CD14-positive monocyte (primary cell): ENCODE data around the gene MIA3. TPM values are rescaled to one million over a fixed set of nuclear protein-coding genes. Genes with fewer than 3 reads are reported as not detected.
A peak's percentile ranks its signal among the peaks of the same experiment; 100 is the strongest.

ENCODE experiments used
- DNase-seq, 3 donors: peaks; one replicate each; pipeline ENCODE4 v3.0.0-alpha.2; 2011 to 2022
- H2AFZ ChIP-seq: 2 replicates; pipeline ENCODE4 v1.6.0; 2012; ENCODE audit warnings: mild to moderate bottlenecking, low read depth, low read length, inconsistent platforms; ENCODE audit not compliant: insufficient read depth, poor library complexity, severe bottlenecking
- H3K27ac ChIP-seq, 2 donors: 1 replicate in 1 of 2; 2 replicates in 1 of 2; pipeline ENCODE4 v1.5.1; 2012 to 2013; ENCODE audit warnings: low read length in 2 of 2, control low read depth in 1 of 2, inconsistent platforms in 1 of 2, low read depth in 1 of 2, mild to moderate bottlenecking in 1 of 2
- H3K27me3 ChIP-seq, 2 donors: one replicate each; pipeline versions ENCODE4 v1.6.0 to v1.6.1; 2011 to 2013; ENCODE audit warnings: low read length in 2 of 2; ENCODE audit not compliant: control insufficient read depth in 2 of 2, insufficient read depth in 2 of 2
- H3K36me3 ChIP-seq, 2 donors: replicated peaks in 1 of 2; 1 replicate in 1 of 2; 2 replicates in 1 of 2; pipeline versions ENCODE4 v1.5.1 to v1.6.1; 2012 to 2013; ENCODE audit warnings: low read length in 2 of 2, control low read depth in 1 of 2, inconsistent platforms in 1 of 2, mild to moderate bottlenecking in 1 of 2; ENCODE audit not compliant: insufficient read depth in 2 of 2, control insufficient read depth in 1 of 2
- H3K4me1 ChIP-seq, 2 donors: 1 replicate in 1 of 2; 2 replicates in 1 of 2; pipeline versions ENCODE4 v1.5.1 to v1.6.1; 2012 to 2013; ENCODE audit warnings: low read length in 2 of 2, control low read depth in 1 of 2, inconsistent platforms in 1 of 2, mild to moderate bottlenecking in 1 of 2, moderate library complexity in 1 of 2; ENCODE audit not compliant: insufficient read depth in 2 of 2, control insufficient read depth in 1 of 2
- H3K4me2 ChIP-seq: replicated peaks from 2 replicates; pipeline ENCODE3; 2012; ENCODE audit warnings: low read length, moderate library complexity, mild to moderate bottlenecking; ENCODE audit not compliant: poor library complexity, severe bottlenecking; ENCODE audit errors: extremely low read depth
- H3K4me3 ChIP-seq, 3 experiments: fragments of 200-600 bp in 1 of 3; sonication (generic) in 1 of 3; replicated peaks in 1 of 3; 1 replicate in 2 of 3; 2 replicates in 1 of 3; pipeline ENCODE4 v1.5.1; 2011 to 2013; ENCODE audit warnings: low read length in 3 of 3, mild to moderate bottlenecking in 3 of 3, control low read depth in 2 of 3, low read depth in 2 of 3, inconsistent platforms in 1 of 3, moderate library complexity in 1 of 3
- H3K79me2 ChIP-seq: 2 replicates; pipeline ENCODE4 v1.6.0; 2012; ENCODE audit warnings: mild to moderate bottlenecking, control low read depth, inconsistent platforms, low read length, moderate library complexity; ENCODE audit not compliant: insufficient read depth
- H3K9ac ChIP-seq: 2 replicates; pipeline ENCODE4 v1.6.0; 2017; ENCODE audit warnings: low read length, mild to moderate bottlenecking; ENCODE audit not compliant: insufficient read depth, poor library complexity, severe bottlenecking
- H3K9me3 ChIP-seq, 2 donors: replicated peaks in 1 of 2; 1 replicate in 1 of 2; 2 replicates in 1 of 2; pipeline versions ENCODE4 v1.5.1 to v1.6.1; 2012 to 2013; ENCODE audit warnings: low read length in 2 of 2, control low read depth in 1 of 2; ENCODE audit not compliant: control insufficient read depth in 1 of 2, insufficient read depth in 1 of 2
- H4K20me1 ChIP-seq: 2 replicates; pipeline ENCODE4 v1.6.0; 2012; ENCODE audit warnings: mild to moderate bottlenecking, low read length, control low read depth, moderate library complexity; ENCODE audit not compliant: insufficient read depth
- H3K27ac Mint-ChIP-seq, 7 donors: one replicate each; pipeline ENCODE4 v1.8.0; 2020; ENCODE audit warnings: mild to moderate bottlenecking in 7 of 7, mixed read lengths in 7 of 7, moderate library complexity in 6 of 7, inconsistent platforms in 2 of 7
- H3K27me3 Mint-ChIP-seq, 3 donors: one replicate each; pipeline ENCODE4 v1.8.0; 2021 to 2022; ENCODE audit warnings: low read depth in 3 of 3, mild to moderate bottlenecking in 3 of 3, mixed read lengths in 3 of 3, moderate library complexity in 3 of 3, inconsistent platforms in 1 of 3
- H3K36me3 Mint-ChIP-seq, 2 donors: one replicate each; pipeline ENCODE4 v1.8.0; 2020; ENCODE audit warnings: mixed read lengths in 2 of 2, inconsistent platforms in 1 of 2, mild to moderate bottlenecking in 1 of 2
- H3K4me1 Mint-ChIP-seq: one replicate; pipeline ENCODE4 v1.8.0; 2020; ENCODE audit warnings: mild to moderate bottlenecking, mixed read lengths
- H3K4me3 Mint-ChIP-seq, 2 donors: one replicate each; pipeline ENCODE4 v1.8.0; 2020; ENCODE audit warnings: mild to moderate bottlenecking in 2 of 2, mixed read lengths in 2 of 2, moderate library complexity in 1 of 2
- H3K9me3 Mint-ChIP-seq, 7 donors: one replicate each; pipeline ENCODE4 v1.8.0; 2020 to 2022; ENCODE audit warnings: mixed read lengths in 7 of 7, mild to moderate bottlenecking in 6 of 7, moderate library complexity in 6 of 7, inconsistent platforms in 2 of 7
- CTCF ChIP-seq: fragments of 200-600 bp; IDR thresholded peaks from one replicate; pipeline ENCODE4 v1.8.0; 2022; ENCODE audit warnings: antibody characterized with exemption, mild to moderate bottlenecking
- WGBS: methylation state at CpG from one replicate; pipeline ENCODE4 v1.1.5; 2013; ENCODE audit warnings: missing lambda C conversion rate; ENCODE audit not compliant: insufficient coverage; 5-methylcytosine and 5-hydroxymethylcytosine counted together
- intact Hi-C, 2 donors: fragments of 100-400 bp; cut with micrococcal nuclease; formaldehyde crosslinking; loops; one replicate each; pipeline versions ENCODE4 v1.15.0 to v1.15.1; 2023
- polyA plus RNA-seq, 3 donors: library from polyadenylated mRNA; depleted of rRNA in 1 of 3; unstranded in 2 of 3; stranded (reverse) in 1 of 3; fragments of 300-500 nt in 2 of 3; fragments of >200 nt in 1 of 3; fragmentation: Illumina TruSeq in 2 of 3; gene quantifications; 1 replicate in 2 of 3; 2 replicates in 1 of 3; pipeline ENCODE4 v1.2.3, GENCODE V29; 2012 to 2021

MIA3 gene
- polyA plus RNA-seq, 3 donors = 19.8 to 37.1 (median 36.6) TPM

- intact Hi-C loops = loop anchor here in 1 of 2 donors (5.0 to 10.0 kb wide), 2 partner anchors 56 to 249 kb away; no protein-coding TSS in a partner anchor
- no peaks in the 10 kb centered on the region for H3K27me3 ChIP-seq
- peak overlapping the region; percentile 93 to 97 for H3K4me3 Mint-ChIP-seq
- peaks cover 40% of the 10 kb centered on the region for H3K4me1 Mint-ChIP-seq
- WGBS = 0% methylated on average over 22 of the region's 39 CpGs
- H3K27me3 Mint-ChIP-seq = no peaks in the 10 kb centered on the region
- H2AFZ ChIP-seq = peak overlapping the region; percentile 95
- H3K9ac ChIP-seq = peak overlapping the region; percentile 90
- peaks cover 73% of the 10 kb centered on the region for H3K79me2 ChIP-seq
- DNase-seq = peak; percentile 90 to 91 (median 90)
- H3K4me3 ChIP-seq = peak overlapping the region; percentile 97 to 99 (median 98)
- peaks cover 0 to 2% (median 0%) of the 10 kb centered on the region in 7 donors for H3K9me3 Mint-ChIP-seq
- no peak for TF ChIP-seq CTCF
- H3K27ac Mint-ChIP-seq = peak overlapping the region; percentile 99 to 100 (median 100)
- H4K20me1 ChIP-seq = peaks cover 35% of the 10 kb centered on the region
- H3K36me3 Mint-ChIP-seq = peaks cover 19 to 27% of the 10 kb centered on the region in 2 donors
- H3K9me3 ChIP-seq = no peaks in the 10 kb centered on the region
- H3K27ac ChIP-seq = peak overlapping the region; percentile 98 to 100
- peaks cover 16 to 33% of the 10 kb centered on the region in 2 donors for H3K4me1 ChIP-seq
- peak overlapping the region; percentile 82 for H3K4me2 ChIP-seq
- peaks cover 24 to 29% of the 10 kb centered on the region in 2 donors for H3K36me3 ChIP-seq
Measured at GRCh38 chr1:222713091-222713961, 95.4 kb downstream of the MIA3 start.

GRCh38 chr1:222716393-222716792, 98.5 kb downstream of the MIA3 start:
- H4K20me1 ChIP-seq = peaks cover 46% of the 10 kb centered on the region
- H3K9ac ChIP-seq = no peak overlapping the region
- Mint-ChIP-seq H3K4me1 (peaks cover 17% of the 10 kb centered on the region), H3K9me3 (peaks cover 0 to 2% (median 0%) of the 10 kb centered on the region in 7 donors), H3K4me3 (no peak overlapping the region), H3K36me3 (peaks cover 47 to 54% of the 10 kb centered on the region in 2 donors), H3K27me3 (no peaks in the 10 kb centered on the region), H3K27ac (peak overlapping the region in 1 of 7 donors; percentile 7)
- H3K4me2 ChIP-seq = no peak overlapping the region
- peaks cover 59% of the 10 kb centered on the region for H3K79me2 ChIP-seq
- no peak for TF ChIP-seq CTCF
- H2AFZ ChIP-seq = no peak overlapping the region
- H3K4me1 ChIP-seq = peaks cover 8 to 17% of the 10 kb centered on the region in 2 donors
- H3K9me3 ChIP-seq = no peaks in the 10 kb centered on the region
- no peak overlapping the region for H3K4me3 ChIP-seq
- peaks cover 54 to 60% of the 10 kb centered on the region in 2 donors for H3K36me3 ChIP-seq
- H3K27ac ChIP-seq = no peak overlapping the region
- no CpG with 5 or more reads among the region's 2 CpGs for WGBS
- no peak for DNase-seq
- H3K27me3 ChIP-seq = no peaks in the 10 kb centered on the region
- intact Hi-C loops = loop anchor here in 1 of 2 donors (10.0 kb wide), 1 partner anchor 252 kb away; no protein-coding TSS in a partner anchor

Other genes with a start within 250 kb of the MIA3 start
- gene HHIPL2, start 70.0 kb upstream of the MIA3 start, polyA plus RNA-seq = under 1 TPM in 1 of 3 donors, not detected in 2; 0.08 TPM
- gene TAF1A, start 28.2 kb upstream of the MIA3 start, polyA plus RNA-seq = 1 to 10 TPM; 1.3 to 5.1 (median 2.5) TPM
- gene AIDA, start 94.4 kb downstream of the MIA3 start, polyA plus RNA-seq = 10 to 100 TPM in 2 of 3 donors, 1 to 10 TPM in 1; 10.0 to 11.7 (median 11.7) TPM
- 10 to 100 TPM in 2 of 3 donors, 1 to 10 TPM in 1; 9.0 to 35.4 (median 26.2) TPM for gene BROX, start 94.5 kb downstream of the MIA3 start, polyA plus RNA-seq
- gene FAM177B, start 119.1 kb downstream of the MIA3 start, polyA plus RNA-seq = not detected
- 1 to 10 TPM in 1 of 3 donors, under 1 TPM in 2; 0.34 to 2.1 (median 0.61) TPM for gene DISP1, start 196.9 kb downstream of the MIA3 start, polyA plus RNA-seq